GM18505 (cell line): ENCODE results near the gene LRRC34.

ENCODE experiments used
- ATAC-seq: cut with Tn5 transposase; IDR thresholded peaks from one replicate; pipeline ENCODE4 v1.9.1; 2021; ENCODE audit not compliant: unreplicated experiment
- POLR2A ChIP-seq: IDR thresholded peaks from 4 replicates; pipeline ENCODE4 v1.6.1; 2011; ENCODE audit warnings: borderline replicate concordance; ENCODE audit not compliant: insufficient read depth, insufficient read length; ENCODE audit errors: extremely low read depth

The LRRC34 gene

GRCh38 chr3:169790687-169791429 lies 21.8 kb downstream of the LRRC34 start:
- ATAC-seq: no peak
- TF ChIP-seq POLR2A: no peak

- ATAC-seq: no peak
- TF ChIP-seq POLR2A: no peak
These were observed 22.5 kb downstream of the LRRC34 start for GRCh38 chr3:169790219-169790618.

GRCh38 chr3:169787791-169788190 lies 24.9 kb downstream of the LRRC34 start:
- ATAC-seq: no peak
- TF ChIP-seq POLR2A: no peak

GRCh38 chr3:169787120-169787519 lies 25.6 kb downstream of the LRRC34 start:
- no peak for TF ChIP-seq POLR2A
- no peak for ATAC-seq

- TF ChIP-seq POLR2A: no peak
- ATAC-seq: no peak
These were observed 31.4 kb downstream of the LRRC34 start for GRCh38 chr3:169781209-169781855.

- no peak for ATAC-seq
- no peak for TF ChIP-seq POLR2A
These were observed 32.0 kb downstream of the LRRC34 start for GRCh38 chr3:169780742-169781141.

GRCh38 chr3:169777822-169778221 lies 34.9 kb downstream of the LRRC34 start:
- ATAC-seq: no peak
- TF ChIP-seq POLR2A: no peak

- no peak for ATAC-seq
- TF ChIP-seq POLR2A: no peak
These were observed 38.5 kb downstream of the LRRC34 start for GRCh38 chr3:169774186-169774585.

GRCh38 chr3:169772897-169773816 lies 39.5 kb downstream of the LRRC34 start, which contains the start of gene MYNN:
Gene MYNN (plus strand): TSS chr3:169773396. CDS start chr3:169774296, 900 bp downstream.
- TF ChIP-seq POLR2A: peak; percentile 98
- ATAC-seq: peak; percentile 83

GRCh38 chr3:169772305-169772896 lies 40.3 kb downstream of the LRRC34 start:
- no peak for TF ChIP-seq POLR2A
- ATAC-seq: peak; percentile 11

- peak; percentile 13 for ATAC-seq
These were observed 41.0 kb downstream of the LRRC34 start for GRCh38 chr3:169771497-169772304.

More at GRCh38 chr3:169771497-169772304, 41.0 kb downstream of the LRRC34 start:
- TF ChIP-seq POLR2A: no peak
